B cell (primary cell): ENCODE data around the gene ARHGAP25. TPM values are rescaled to one million over a fixed set of nuclear protein-coding genes. Genes with fewer than 3 reads are reported as not detected.

ENCODE experiments used
- ATAC-seq: fragments of 200-7000 bp; cut with Tn5 transposase; one replicate; pipeline ENCODE4 v1.10.0; 2021; ENCODE audit warnings: low read depth, mild to moderate bottlenecking, moderate number of reproducible peaks, moderate library complexity
- CTCF ChIA-PET: fragments of 350-600 bp; sonication (Branson Sonifier 250); formaldehyde crosslinking; loops from one replicate; lab custom pipeline; 2021; ENCODE audit warnings: antibody characterized with exemption, inconsistent platforms; lab: Charles Lee
- POLR2A ChIA-PET: fragments of 350-600 bp; sonication (Branson Sonifier 250); formaldehyde crosslinking; loops from one replicate; lab custom pipeline; 2021; ENCODE audit warnings: antibody characterized with exemption; lab: Charles Lee
- DNase-seq: peaks from one replicate; pipeline ENCODE4 v3.0.0; 2013
- H2AFZ ChIP-seq: 2 replicates; pipeline ENCODE4 v1.6.1; 2012; ENCODE audit warnings: mild to moderate bottlenecking, low read depth, low read length; ENCODE audit not compliant: insufficient read depth, poor library complexity, severe bottlenecking
- H3K27ac ChIP-seq, 2 donors: 1 replicate in 1 of 2; 2 replicates in 1 of 2; pipeline ENCODE4 v1.5.1; 2012 to 2013; ENCODE audit warnings: low read length in 2 of 2, mild to moderate bottlenecking in 2 of 2, moderate library complexity in 1 of 2
- H3K27me3 ChIP-seq, 4 experiments: fragments of 200-600 bp in 1 of 4; sonication (generic) in 1 of 4; replicated peaks in 1 of 4; 1 replicate in 2 of 4; 2 replicates in 2 of 4; pipeline versions ENCODE4 v1.6.1 to v1.7.0; 2013 to 2016; ENCODE audit warnings: low read length in 3 of 4, mild to moderate bottlenecking in 2 of 4, mixed read lengths in 1 of 4, moderate library complexity in 1 of 4; ENCODE audit not compliant: insufficient read depth in 4 of 4, control insufficient read depth in 3 of 4; ENCODE audit errors: control extremely low read depth in 1 of 4
- H3K36me3 ChIP-seq, 2 experiments: replicated peaks in 1 of 2; 1 replicate in 1 of 2; 2 replicates in 1 of 2; pipeline versions ENCODE4 v1.6.1 to v1.7.1; 2013; ENCODE audit warnings: low read length in 1 of 2; ENCODE audit not compliant: insufficient read depth in 2 of 2, control insufficient read depth in 1 of 2; ENCODE audit errors: control extremely low read depth in 1 of 2, extremely low read depth in 1 of 2
- H3K4me1 ChIP-seq, 2 donors: fragments of 200-600 bp in 1 of 2; sonication (generic) in 1 of 2; 1 replicate in 1 of 2; 2 replicates in 1 of 2; pipeline versions ENCODE4 v1.5.1 to v1.6.1; 2013 to 2017; ENCODE audit warnings: low read length in 2 of 2; ENCODE audit not compliant: control insufficient read depth in 2 of 2, insufficient read depth in 2 of 2
- H3K4me2 ChIP-seq: replicated peaks from 2 replicates; pipeline ENCODE3; 2012; ENCODE audit warnings: mild to moderate bottlenecking, low read depth, low read length; ENCODE audit not compliant: poor library complexity, severe bottlenecking
- H3K4me3 ChIP-seq, 5 experiments: fragments of 200-600 bp in 1 of 5; sonication (generic) in 1 of 5; 1 replicate in 3 of 5; 2 replicates in 2 of 5; pipeline versions ENCODE4 v1.5.1 to v1.7.0; 2011 to 2016; ENCODE audit warnings: low read length in 4 of 5, mild to moderate bottlenecking in 4 of 5, low read depth in 2 of 5, control low read depth in 1 of 5, moderate library complexity in 1 of 5; ENCODE audit not compliant: insufficient read depth in 1 of 5; ENCODE audit errors: control extremely low read depth in 1 of 5, extremely low read depth in 1 of 5
- H3K79me2 ChIP-seq: fragments of 200-600 bp; sonication (generic); one replicate; pipeline ENCODE4 v1.6.0; 2016; ENCODE audit warnings: low read length; ENCODE audit not compliant: control insufficient read depth, insufficient read depth
- H3K9ac ChIP-seq: fragments of 200-600 bp; sonication (generic); 2 replicates; pipeline ENCODE4 v1.6.1; 2017; ENCODE audit warnings: mild to moderate bottlenecking, low read length, moderate library complexity
- H3K9me3 ChIP-seq, 3 donors: one replicate each; pipeline versions ENCODE4 v1.6.1 to v1.7.1; 2013; ENCODE audit warnings: low read length in 2 of 3; ENCODE audit not compliant: control insufficient read depth in 2 of 3, insufficient read depth in 1 of 3; ENCODE audit errors: control extremely low read depth in 1 of 3
- H4K20me1 ChIP-seq: 2 replicates; pipeline ENCODE4 v1.6.0; 2012; ENCODE audit warnings: mild to moderate bottlenecking, low read length; ENCODE audit not compliant: insufficient read depth, control insufficient read depth, poor library complexity, severe bottlenecking
- H3K27ac Mint-ChIP-seq: one replicate; pipeline ENCODE4 v1.8.0; 2021; ENCODE audit warnings: mixed read lengths
- H3K27me3 Mint-ChIP-seq: one replicate; pipeline ENCODE4 v1.8.0; 2021; ENCODE audit warnings: mixed read lengths
- H3K4me1 Mint-ChIP-seq: one replicate; pipeline ENCODE4 v1.8.0; 2021; ENCODE audit warnings: mixed read lengths
- H3K4me3 Mint-ChIP-seq: one replicate; pipeline ENCODE4 v1.8.0; 2021; ENCODE audit warnings: mixed read lengths
- H3K9me3 Mint-ChIP-seq: one replicate; pipeline ENCODE4 v1.8.0; 2022; ENCODE audit warnings: mixed read lengths; ENCODE audit not compliant: insufficient read depth
- CTCF ChIP-seq: fragments of 200-600 bp; IDR thresholded peaks from one replicate; pipeline ENCODE4 v1.8.0; 2022; ENCODE audit warnings: antibody characterized with exemption, mild to moderate bottlenecking
- EZH2 ChIP-seq: IDR thresholded peaks from 2 replicates; pipeline ENCODE4 v1.6.1; 2012; ENCODE audit warnings: borderline replicate concordance, low read depth, mild to moderate bottlenecking, moderate library complexity, low read length; ENCODE audit not compliant: insufficient read depth, poor library complexity, severe bottlenecking
- WGBS: methylation state at CpG from one replicate; pipeline ENCODE4 v1.1.5; 2013; ENCODE audit warnings: missing lambda C conversion rate; ENCODE audit not compliant: insufficient coverage; 5-methylcytosine and 5-hydroxymethylcytosine counted together
- intact Hi-C: fragments of 100-400 bp; cut with micrococcal nuclease; formaldehyde crosslinking; loops from one replicate; pipeline ENCODE4 v1.10.0; 2022
- polyA plus RNA-seq: library from polyadenylated mRNA; depleted of rRNA; stranded (reverse); fragments of >200 nt; gene quantifications from 2 replicates; pipeline ENCODE4 v1.2.3, GENCODE V29; 2012
- total RNA-seq, 2 donors: library from RNA; stranded (reverse); fragments of 120-200 nt in 1 of 2; gene quantifications; 1 replicate in 1 of 2; 2 replicates in 1 of 2; pipeline versions ENCODE4 v1.2.3 to v1.2.4, GENCODE V29; 2013 to 2022

ARHGAP25 gene
- total and polyA plus RNA-seq, 2 donors (not counting 1 experiment from before 2014, with no cell fraction given) = 97.9 to 207 TPM

- POLR2A ChIA-PET = no interaction called here
- ATAC-seq = no peak
Observed at GRCh38 chr2:68708629-68709028, 26.0 kb upstream of the ARHGAP25 start.

More at GRCh38 chr2:68708629-68709028, 26.0 kb upstream of the ARHGAP25 start:
- no peaks in the 10 kb centered on the region for H3K9me3 ChIP-seq
- CTCF ChIA-PET = interaction anchor here (0.9 to 12.4 kb wide), 50 partner anchors 9 to 247 kb away, joined by 3 to 280 read pairs (median 6); partner anchors contain the start of genes APLF, ARHGAP25 and FBXO48
- no peak overlapping the region for H3K4me2 ChIP-seq
- Mint-ChIP-seq H3K4me3 (no peak overlapping the region), H3K27me3 (no peaks in the 10 kb centered on the region), H3K27ac (no peak overlapping the region), H3K4me1 (peaks cover 28% of the 10 kb centered on the region), H3K9me3 (no peaks in the 10 kb centered on the region)
- no peak overlapping the region for H3K27ac ChIP-seq
- H4K20me1 ChIP-seq = no peaks in the 10 kb centered on the region
- H2AFZ ChIP-seq = no peak overlapping the region
- H3K27me3 ChIP-seq = no peaks in the 10 kb centered on the region
- intact Hi-C loops = loop anchor here (1.0 to 2.0 kb wide), 6 partner anchors 18 to 217 kb away; partner anchors contain the start of gene ARHGAP25
- no peaks in the 10 kb centered on the region for H3K79me2 ChIP-seq
- H3K4me3 ChIP-seq = no peak overlapping the region
- peaks cover 14 to 16% of the 10 kb centered on the region in 2 donors for H3K4me1 ChIP-seq
- no peak for DNase-seq
- H3K36me3 ChIP-seq = no peaks in the 10 kb centered on the region
- WGBS = 90% methylated on average over 3 of the region's 3 CpGs
- TF ChIP-seq EZH2 (no peak), CTCF (no peak)
- H3K9ac ChIP-seq = no peak overlapping the region
